Pancreas (tissue), 10 donors: Measurements from ENCODE around the gene TLL2. TPM values are rescaled to one million over a fixed set of nuclear protein-coding genes. Genes with fewer than 3 reads are reported as not detected.

Experiments used
- ATAC-seq, 4 donors: fragments of 200-7000 bp; cut with Tn5 transposase; one replicate each; pipeline versions ENCODE4 v1.8.0 to v1.9.1; 2020; ENCODE audit warnings: mild to moderate bottlenecking in 4 of 4, moderate library complexity in 4 of 4
- DNase-seq, 6 donors: peaks; one replicate each; pipeline ENCODE4 v3.0.0-alpha.2; 2020
- FAIRE-seq: peaks from 2 replicates; lab custom pipeline; 2012; peaks lifted over from hg19 to GRCh38; lab: Jason Lieb, UNC
- H3K27ac ChIP-seq, 4 donors: fragments of 200-600 bp; sonication (generic); 1 replicate in 3 of 4; 2 replicates in 1 of 4; pipeline versions ENCODE4 v1.5.0 to v1.8.0; 2020
- H3K27me3 ChIP-seq, 4 donors: fragments of 200-600 bp; one replicate each; pipeline ENCODE4 v1.8.0; 2021
- H3K36me3 ChIP-seq, 3 donors: fragments of 200-600 bp; sonication (generic) in 1 of 3; one replicate each; pipeline versions ENCODE4 v1.5.0 to v1.8.0; 2020 to 2021
- H3K4me1 ChIP-seq, 3 donors: fragments of 200-600 bp; one replicate each; pipeline ENCODE4 v1.8.0; 2021
- H3K4me3 ChIP-seq, 4 donors: fragments of 200-600 bp; sonication (generic) in 2 of 4; one replicate each; pipeline versions ENCODE4 v1.5.0 to v1.8.0; 2020 to 2021
- H3K9me3 ChIP-seq, 4 donors: fragments of 200-600 bp; one replicate each; pipeline ENCODE4 v1.8.0; 2021
- WGBS, 2 donors: extraction: QIAGEN DNeasy Blood & Tissue Kit; methylation state at CpG; one replicate each; pipeline ENCODE4 v1.1.7; 2013; 5-methylcytosine and 5-hydroxymethylcytosine counted together
- intact Hi-C, 3 donors: fragments of 100-400 bp; cut with DNase I; formaldehyde crosslinking; loops; one replicate each; pipeline versions ENCODE4 v1.11.1 to v1.14.2; 2022
- polyA plus RNA-seq, 2 donors: library from polyadenylated mRNA; stranded (reverse); fragments of 200-250 nt; gene quantifications; one replicate each; pipeline ENCODE4 v1.2.3, GENCODE V29; 2013
- total RNA-seq, 6 donors: library from RNA; stranded (reverse); fragmentation: NEBNext Ultra II Directional in 4 of 6; extraction: Animal tissue kit (Norgen Biotek cat#: 25700) in 4 of 6; gene quantifications; one replicate each; pipeline versions ENCODE4 v1.2.1 to v1.2.4, GENCODE V29; 2021 to 2023
- TF ChIP-seq, protein P1 (sequence below), 4 donors: fragments of 200-600 bp; sonication (generic) in 3 of 4; IDR thresholded peaks; one replicate each; pipeline versions ENCODE4 v1.5.0 to v1.8.0; 2021; ENCODE audit warnings: antibody characterized with exemption in 4 of 4
- donor health status: healthy with polysubstance abuse.
- donor health status: DM: no; HTN: no; CAD: no; lungs with moderate emphysema.
- donor health status: DM: no; HTN: no; CAD: no.
- donor health status: control.
- donor health status: control.
- donor health status: Bipolar disorder and iron deficiency.
- donor health status: DM: yes; HTN: yes; CAD: no.
- donor health status: DM: no; HTN: no; CAD: no.
- donor health status: DM: no; HTN: no; CAD: no.
- donor health status: DM: yes; HTN: yes; CAD: no.

TLL2 gene
- under 1 TPM; 0.14 to 0.97 (median 0.27) TPM for total RNA-seq
- polyA plus RNA-seq = under 1 TPM; 0.23 to 0.59 TPM

DNA sequence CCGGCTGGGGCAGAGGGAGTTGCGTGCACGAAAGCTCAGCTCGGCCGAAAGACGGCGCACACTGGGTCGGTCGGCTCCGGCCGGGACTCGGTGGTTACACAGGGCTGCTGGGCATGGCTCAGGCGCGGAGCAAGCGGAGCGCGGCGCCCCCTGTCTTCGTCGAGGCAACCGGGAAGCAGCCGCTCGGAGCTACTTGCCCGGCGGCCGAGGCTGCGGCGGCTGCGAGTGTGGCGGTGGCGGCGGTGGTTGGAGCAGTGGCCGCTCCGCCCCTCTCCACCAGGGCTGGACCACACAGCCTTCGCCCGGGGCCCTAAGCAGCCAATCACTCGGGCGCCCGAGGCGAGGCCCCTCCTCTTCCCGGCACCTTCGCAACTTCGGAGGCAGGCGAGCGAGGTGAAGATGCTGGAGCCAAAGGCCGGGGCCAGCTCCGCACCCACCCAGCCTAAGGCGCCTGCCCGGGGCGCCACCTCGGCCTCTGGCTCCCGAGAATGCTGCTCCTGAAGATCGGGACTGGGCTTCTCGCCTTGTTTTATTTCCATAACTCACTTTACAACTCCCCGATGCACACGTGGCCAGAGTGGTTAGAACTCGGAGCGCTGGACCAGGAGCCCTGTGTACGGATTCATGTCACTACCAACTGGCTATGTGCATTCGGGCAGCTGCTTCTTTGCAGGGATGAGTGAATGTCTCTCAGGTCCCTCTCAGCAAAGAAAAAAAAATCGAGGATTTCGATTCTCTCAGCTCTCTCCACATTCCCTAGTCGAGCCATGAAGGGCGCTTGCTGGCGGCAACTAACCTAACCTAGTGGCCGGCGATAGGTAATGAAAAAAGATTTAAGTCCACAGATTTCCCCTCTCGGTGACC, at the start of gene TLL2:
Gene TLL2, minus strand, starts transcription at position 229 of the 864 bp plus-strand sequence. CDS start 241 bp downstream, outside the sequence.
- ATAC-seq = peak; percentile 93 to 97 (median 94)
- Histone ChIP-seq H3K27me3 (no peaks in the 10 kb centered on the region), H3K27ac (peak within 1 kb of the TSS in 2 of 4 donors; percentile 8 to 12), H3K4me1 (peaks cover 0 to 8% (median 7%) of the 10 kb centered on the region in 3 donors), H3K36me3 (no peaks in the 10 kb centered on the region), H3K4me3 (peak within 1 kb of the TSS; percentile 26 to 70 (median 40)), H3K9me3 (no peaks in the 10 kb centered on the region)
- no peak for FAIRE-seq
- TF ChIP-seq, protein P1, sequence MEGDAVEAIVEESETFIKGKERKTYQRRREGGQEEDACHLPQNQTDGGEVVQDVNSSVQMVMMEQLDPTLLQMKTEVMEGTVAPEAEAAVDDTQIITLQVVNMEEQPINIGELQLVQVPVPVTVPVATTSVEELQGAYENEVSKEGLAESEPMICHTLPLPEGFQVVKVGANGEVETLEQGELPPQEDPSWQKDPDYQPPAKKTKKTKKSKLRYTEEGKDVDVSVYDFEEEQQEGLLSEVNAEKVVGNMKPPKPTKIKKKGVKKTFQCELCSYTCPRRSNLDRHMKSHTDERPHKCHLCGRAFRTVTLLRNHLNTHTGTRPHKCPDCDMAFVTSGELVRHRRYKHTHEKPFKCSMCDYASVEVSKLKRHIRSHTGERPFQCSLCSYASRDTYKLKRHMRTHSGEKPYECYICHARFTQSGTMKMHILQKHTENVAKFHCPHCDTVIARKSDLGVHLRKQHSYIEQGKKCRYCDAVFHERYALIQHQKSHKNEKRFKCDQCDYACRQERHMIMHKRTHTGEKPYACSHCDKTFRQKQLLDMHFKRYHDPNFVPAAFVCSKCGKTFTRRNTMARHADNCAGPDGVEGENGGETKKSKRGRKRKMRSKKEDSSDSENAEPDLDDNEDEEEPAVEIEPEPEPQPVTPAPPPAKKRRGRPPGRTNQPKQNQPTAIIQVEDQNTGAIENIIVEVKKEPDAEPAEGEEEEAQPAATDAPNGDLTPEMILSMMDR (IDR thresholded peaks at IDR 0.05) = peak; percentile 55 to 61 (median 58)
- peak; percentile 85 to 94 (median 90) for DNase-seq
- 2% methylated on average over 53 to 68 of the region's 68 CpGs for WGBS, 2 donors
- intact Hi-C loops = loop anchor here in 2 of 3 donors (5.0 to 10.0 kb wide), 2 partner anchors 119 to 122 kb away; no protein-coding TSS in a partner anchor

DNA sequence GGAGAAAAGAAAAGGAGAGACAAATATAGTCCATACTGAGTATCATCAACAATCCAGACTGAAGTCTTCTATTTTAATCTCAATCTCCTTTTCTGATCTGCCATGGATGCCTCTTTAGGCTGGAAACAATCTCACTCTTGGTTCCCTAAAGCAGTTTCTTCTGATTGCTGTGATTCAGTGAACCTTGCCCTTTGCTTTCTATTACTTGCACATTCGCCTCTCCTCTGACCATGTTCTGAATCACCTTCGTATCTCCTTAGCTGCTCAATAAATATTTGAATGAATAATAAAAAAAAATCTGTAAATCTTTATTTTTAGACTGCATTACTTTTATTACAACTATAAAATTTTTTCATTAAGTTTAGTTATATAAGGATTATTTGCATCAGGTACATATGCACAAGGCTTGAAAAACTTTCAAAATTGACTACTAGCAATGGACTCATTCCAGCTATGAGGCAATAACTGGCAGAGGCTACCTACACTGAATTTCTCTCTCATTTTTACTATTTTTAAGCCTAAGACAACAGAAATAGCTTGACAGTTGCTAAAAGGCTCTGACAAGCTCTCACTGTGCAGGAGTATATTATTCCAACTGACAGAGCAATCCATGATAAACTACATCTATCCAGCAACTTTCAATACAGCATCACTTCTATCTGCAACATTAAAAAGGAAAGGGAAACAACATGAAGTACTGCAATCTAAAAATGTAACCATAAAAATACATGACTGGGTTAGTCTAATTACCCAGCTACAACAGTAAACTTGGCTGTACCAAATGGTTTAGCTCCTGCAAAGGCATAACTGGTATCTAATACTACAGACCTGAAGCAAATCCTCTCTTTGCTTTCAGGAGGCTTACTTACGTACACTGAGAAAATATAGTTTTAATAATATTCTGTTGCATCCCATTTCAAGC, 47.5 kb upstream of the TLL2 start:
- no peak overlapping the region for H3K4me3 ChIP-seq
- FAIRE-seq (peak; percentile 9), DNase-seq (no peak), ATAC-seq (peak; percentile 44 to 71 (median 64))
- no peak overlapping the region for H3K27ac ChIP-seq
- H3K27me3 ChIP-seq = no peaks in the 10 kb centered on the region
- TF ChIP-seq, protein P1 (IDR thresholded peaks at IDR 0.05) = no peak
- intact Hi-C loops = no loop called here
- H3K4me1 ChIP-seq = peaks cover 0 to 14% (median 4%) of the 10 kb centered on the region in 3 donors
- peaks cover 0 to 7% (median 4%) of the 10 kb centered on the region in 3 donors for H3K36me3 ChIP-seq
- H3K9me3 ChIP-seq = no peaks in the 10 kb centered on the region
- WGBS, 2 donors = 56 to 60% methylated on average over 3 of the region's 3 CpGs

DNA sequence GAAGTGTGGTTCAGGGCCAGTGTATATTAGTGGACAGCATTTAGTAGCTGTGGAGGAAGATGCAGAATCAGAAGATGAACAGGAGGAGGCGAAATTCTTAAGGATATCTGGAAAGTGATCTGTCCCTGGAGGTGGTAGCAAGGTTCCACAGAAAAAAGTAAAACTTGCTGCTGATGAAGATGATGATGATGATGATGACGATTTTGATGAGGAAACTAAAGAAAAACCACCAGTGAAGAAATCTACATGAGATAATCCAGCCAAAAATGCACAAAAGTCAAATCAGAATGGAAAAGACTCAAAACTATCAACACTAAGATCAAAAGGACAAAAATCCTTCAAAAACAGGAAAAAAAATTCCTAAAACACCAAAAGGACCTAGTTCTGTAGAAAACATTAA, 46.8 kb upstream of the TLL2 start:
- H3K36me3 ChIP-seq = peaks cover 0 to 7% (median 4%) of the 10 kb centered on the region in 3 donors

DNA sequence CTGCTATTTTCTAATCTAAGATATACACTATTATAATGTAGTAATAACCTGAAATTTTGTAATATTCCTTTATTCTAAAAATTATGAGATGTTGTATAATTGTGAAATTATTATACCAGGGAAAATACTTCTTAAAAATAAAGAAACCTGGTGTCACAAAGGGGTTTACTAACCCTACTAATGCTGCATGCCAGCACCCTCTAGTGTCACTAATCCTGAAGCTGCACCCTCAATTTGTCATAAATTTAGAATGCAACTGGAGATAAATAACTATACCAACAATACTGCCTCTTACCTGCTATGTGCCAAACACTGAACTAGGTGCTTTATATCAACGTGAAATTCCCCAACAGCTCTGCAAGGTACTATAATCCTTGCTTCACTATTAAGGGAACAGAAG, 42.3 kb upstream of the TLL2 start:
- DNase-seq = no peak
- intact Hi-C loops = no loop called here
- TF ChIP-seq, protein P1 (IDR thresholded peaks at IDR 0.05) = no peak
- ATAC-seq = peak in 3 of 4 donors; percentile 62 to 75 (median 67)
- no peaks in the 10 kb centered on the region for H3K27me3 ChIP-seq
- 14 to 19% methylated on average over 1 of the region's 1 CpG for WGBS, 2 donors
- peaks cover 0 to 18% (median 4%) of the 10 kb centered on the region in 3 donors for H3K36me3 ChIP-seq
- FAIRE-seq = peak; percentile 54
- H3K9me3 ChIP-seq = no peaks in the 10 kb centered on the region
- H3K4me1 ChIP-seq = peaks cover 0 to 4% (median 0%) of the 10 kb centered on the region in 3 donors
- no peak overlapping the region for H3K4me3 ChIP-seq
- no peak overlapping the region for H3K27ac ChIP-seq

More for the DNA sequence above, 46.8 kb upstream of the TLL2 start:
- FAIRE-seq (no peak), ATAC-seq (no peak), DNase-seq (no peak)
- H3K4me1 ChIP-seq = peaks cover 0 to 10% (median 2%) of the 10 kb centered on the region in 3 donors
- H3K27ac ChIP-seq = no peak overlapping the region
- H3K27me3 ChIP-seq = no peaks in the 10 kb centered on the region
- TF ChIP-seq, protein P1 (IDR thresholded peaks at IDR 0.05) = no peak
- no peak overlapping the region for H3K4me3 ChIP-seq
- 84 to 91% methylated on average over 2 of the region's 2 CpGs for WGBS, 2 donors
- intact Hi-C loops = no loop called here
- no peaks in the 10 kb centered on the region for H3K9me3 ChIP-seq
